GM12892 (cell line): ENCODE measurements around the gene GPC5.

ENCODE experiments used
- POLR2A ChIP-seq: IDR thresholded peaks from 2 replicates; pipeline ENCODE4 v1.6.1; 2011; ENCODE audit warnings: low read depth, low read length, control low read depth
- POLR2AphosphoS5 ChIP-seq: IDR thresholded peaks from 2 replicates; pipeline ENCODE4 v1.6.1; 2011; ENCODE audit warnings: low read depth, low read length, control low read depth
- TAF1 ChIP-seq: IDR thresholded peaks from 2 replicates; pipeline ENCODE4 v1.6.1; 2011; ENCODE audit warnings: low read depth, mild to moderate bottlenecking, control low read depth, low read length, borderline replicate concordance

GRCh38 chr13:92407858-92408257, 1009.4 kb downstream of the GPC5 start:
- no peak for TF ChIP-seq POLR2AphosphoS5
- TF ChIP-seq POLR2A, result no peak
- TF ChIP-seq TAF1, result no peak
